K562 treated with DMSO at 1 percent for 12 hours (cell line): ENCODE measurements around the gene RNPEPL1. TPM values are rescaled to one million over a fixed set of nuclear protein-coding genes. Genes with fewer than 3 reads are reported as not detected.

Experiments used
- total RNA-seq: library from RNA; unstranded; fragments of 300-600 nt; gene quantifications from 2 replicates; pipeline ENCODE4 v1.2.3, GENCODE V29; 2022; ENCODE audit not compliant: insufficient read depth

The RNPEPL1 gene
- total RNA-seq: 41.9 and 42.6 TPM in 2 replicates

GRCh38 chr2:240567872-240568677 lies at the start of gene RNPEPL1:
Gene RNPEPL1, plus strand, starts transcription at chr2:240568484. Its CDS starts 103 bp downstream, at chr2:240568587.

GRCh38 chr2:240557808-240558207 lies 10.5 kb upstream of the RNPEPL1 start, which contains the start of gene ANKMY1:
Gene ANKMY1, minus strand, starts transcription at chr2:240557988. Its CDS starts 653 bp downstream, at chr2:240557335.

GRCh38 chr2:240560084-240560479 lies 8.2 kb upstream of the RNPEPL1 start, which contains the start of gene DUSP28:
Gene DUSP28, plus strand, starts transcription at chr2:240560357. Its CDS starts 328 bp downstream, at chr2:240560685.

GRCh38 chr2:240586198-240586918 lies 18.1 kb downstream of the RNPEPL1 start, which contains the start of gene CAPN10:
Gene CAPN10, plus strand, starts transcription at chr2:240586734. Its CDS starts 178 bp downstream, at chr2:240586912.

GRCh38 chr2:240624950-240625621 lies 56.8 kb downstream of the RNPEPL1 start, which contains the start of gene GPR35:
Gene GPR35, plus strand, starts transcription at chr2:240625480. Its CDS starts 4,473 bp downstream, at chr2:240629953.

Other genes starting within 250 kb of the RNPEPL1 start
- gene GPC1, start 132.8 kb upstream of the RNPEPL1 start, total RNA-seq: 0.47 and 0.68 TPM in 2 replicates
- 5.4 and 7.1 TPM in 2 replicates for gene ANKMY1, start 10.5 kb upstream of the RNPEPL1 start, total RNA-seq
- 3.4 and 3.7 TPM in 2 replicates for gene DUSP28, start 8.1 kb upstream of the RNPEPL1 start, total RNA-seq
- gene CAPN10, start 18.2 kb downstream of the RNPEPL1 start, total RNA-seq: 14.3 and 17.3 TPM in 2 replicates
- gene GPR35, start 57.0 kb downstream of the RNPEPL1 start, total RNA-seq: 1.3 and 2.3 TPM in 2 replicates
- not detected in 2 replicates for gene AQP12B, start 114.4 kb downstream of the RNPEPL1 start, total RNA-seq
- not detected in 2 replicates for gene AQP12A, start 123.4 kb downstream of the RNPEPL1 start, total RNA-seq